RWPE2 (cell line): ENCODE results near the gene NUDCD3.

ENCODE experiments used
- ATAC-seq: fragments of 200-7000 bp; cut with Tn5 transposase; 3 replicates; pipeline ENCODE4 v1.9.1; 2021; ENCODE audit warnings: low read depth
- DNase-seq: peaks from one replicate; pipeline ENCODE4 v3.0.0-alpha.2; 2020; ENCODE audit warnings: low spot score
- H3K27ac ChIP-seq: fragments of 450-650 bp; 2 replicates; pipeline ENCODE4 v1.5.1; 2017; ENCODE audit warnings: mild to moderate bottlenecking; ENCODE audit not compliant: poor library complexity, severe bottlenecking
- H3K27me3 ChIP-seq: fragments of 250-450 bp; sonication (Bioruptor Pico); 2 replicates; pipeline ENCODE4 v1.5.1; 2021; ENCODE audit warnings: mild to moderate bottlenecking, moderate library complexity; ENCODE audit not compliant: insufficient read depth, poor library complexity, severe bottlenecking
- H3K36me3 ChIP-seq: fragments of 250-450 bp; sonication (Bioruptor Pico); 2 replicates; pipeline ENCODE4 v1.5.1; 2020; ENCODE audit warnings: low read depth, mild to moderate bottlenecking, moderate library complexity
- H3K4me1 ChIP-seq: fragments of 250-450 bp; sonication (Bioruptor Pico); 2 replicates; pipeline ENCODE4 v1.5.1; 2021; ENCODE audit warnings: mild to moderate bottlenecking, moderate library complexity; ENCODE audit not compliant: insufficient read depth, poor library complexity, severe bottlenecking
- H3K4me3 ChIP-seq: fragments of 250-450 bp; sonication (Bioruptor Pico); 2 replicates; pipeline ENCODE4 v1.5.1; 2021; ENCODE audit warnings: mild to moderate bottlenecking, moderate library complexity; ENCODE audit not compliant: severe bottlenecking
- H3K9me3 ChIP-seq: fragments of 250-450 bp; sonication (Bioruptor Pico); 2 replicates; pipeline ENCODE4 v1.5.1; 2021; ENCODE audit warnings: mild to moderate bottlenecking, moderate library complexity; ENCODE audit not compliant: severe bottlenecking
- TF ChIP-seq, protein P1 (sequence below): fragments of 450-650 bp; IDR thresholded peaks from one replicate; pipeline ENCODE4 v1.5.1; 2017; ENCODE audit warnings: mild to moderate bottlenecking, moderate library complexity; ENCODE audit not compliant: poor library complexity, severe bottlenecking

The NUDCD3 gene

DNA sequence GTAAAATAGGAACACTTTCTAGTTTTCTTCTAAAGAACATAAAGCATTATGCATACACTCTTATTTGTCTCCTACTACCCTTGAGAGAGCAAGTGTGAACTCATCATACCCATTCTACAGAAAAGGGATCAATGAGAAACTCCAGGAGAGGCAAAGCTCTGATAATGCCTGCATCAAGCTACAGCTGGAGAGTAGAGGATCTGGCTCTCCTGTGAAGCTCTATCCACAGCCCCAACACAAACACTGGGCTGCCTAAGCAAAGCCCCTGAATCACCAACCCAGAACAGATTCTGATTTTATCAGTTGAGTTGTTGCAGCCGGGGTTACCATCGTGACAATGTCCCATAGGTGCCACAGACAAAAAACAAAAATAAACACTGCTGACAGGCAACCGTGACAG is 74.9 kb downstream of the NUDCD3 start:
- Histone ChIP-seq H3K4me1 (peaks cover 23% of the 10 kb centered on the region), H3K4me3 (no peak overlapping the region), H3K9me3 (peaks cover 5% of the 10 kb centered on the region), H3K27me3 (no peaks in the 10 kb centered on the region), H3K27ac (peak overlapping the region; percentile 76), H3K36me3 (peaks cover 35% of the 10 kb centered on the region)
- ATAC-seq (peak; percentile 50; the same call in 2 of the 3 replicates), DNase-seq (no peak)
- TF ChIP-seq, protein P1, sequence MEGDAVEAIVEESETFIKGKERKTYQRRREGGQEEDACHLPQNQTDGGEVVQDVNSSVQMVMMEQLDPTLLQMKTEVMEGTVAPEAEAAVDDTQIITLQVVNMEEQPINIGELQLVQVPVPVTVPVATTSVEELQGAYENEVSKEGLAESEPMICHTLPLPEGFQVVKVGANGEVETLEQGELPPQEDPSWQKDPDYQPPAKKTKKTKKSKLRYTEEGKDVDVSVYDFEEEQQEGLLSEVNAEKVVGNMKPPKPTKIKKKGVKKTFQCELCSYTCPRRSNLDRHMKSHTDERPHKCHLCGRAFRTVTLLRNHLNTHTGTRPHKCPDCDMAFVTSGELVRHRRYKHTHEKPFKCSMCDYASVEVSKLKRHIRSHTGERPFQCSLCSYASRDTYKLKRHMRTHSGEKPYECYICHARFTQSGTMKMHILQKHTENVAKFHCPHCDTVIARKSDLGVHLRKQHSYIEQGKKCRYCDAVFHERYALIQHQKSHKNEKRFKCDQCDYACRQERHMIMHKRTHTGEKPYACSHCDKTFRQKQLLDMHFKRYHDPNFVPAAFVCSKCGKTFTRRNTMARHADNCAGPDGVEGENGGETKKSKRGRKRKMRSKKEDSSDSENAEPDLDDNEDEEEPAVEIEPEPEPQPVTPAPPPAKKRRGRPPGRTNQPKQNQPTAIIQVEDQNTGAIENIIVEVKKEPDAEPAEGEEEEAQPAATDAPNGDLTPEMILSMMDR, result no peak

DNA sequence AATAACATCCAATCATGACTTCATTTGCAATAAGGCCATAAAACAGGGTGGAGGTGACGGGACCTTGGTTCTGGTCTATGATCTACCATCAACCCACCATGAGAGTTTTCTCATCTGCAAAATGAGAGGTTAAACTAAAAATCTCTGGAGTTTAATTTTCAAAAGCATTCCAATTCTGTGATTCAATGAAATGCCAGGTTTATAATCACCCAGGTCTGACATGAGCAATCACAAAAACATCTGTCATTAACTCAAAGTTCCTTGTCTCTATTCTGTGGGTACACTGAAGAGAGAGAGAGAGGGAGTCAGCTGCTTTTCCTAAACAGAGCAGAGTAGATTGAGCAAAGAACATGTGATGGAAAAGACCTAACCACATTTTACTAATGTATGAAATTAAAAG is 75.4 kb downstream of the NUDCD3 start:
- Histone ChIP-seq H3K27me3 (no peaks in the 10 kb centered on the region), H3K9me3 (peaks cover 5% of the 10 kb centered on the region), H3K27ac (peak overlapping the region; percentile 76), H3K36me3 (peaks cover 35% of the 10 kb centered on the region), H3K4me3 (no peak overlapping the region), H3K4me1 (peaks cover 23% of the 10 kb centered on the region)
- DNase-seq (no peak), ATAC-seq (peak; percentile 96)
- TF ChIP-seq, protein P1, result no peak

DNA sequence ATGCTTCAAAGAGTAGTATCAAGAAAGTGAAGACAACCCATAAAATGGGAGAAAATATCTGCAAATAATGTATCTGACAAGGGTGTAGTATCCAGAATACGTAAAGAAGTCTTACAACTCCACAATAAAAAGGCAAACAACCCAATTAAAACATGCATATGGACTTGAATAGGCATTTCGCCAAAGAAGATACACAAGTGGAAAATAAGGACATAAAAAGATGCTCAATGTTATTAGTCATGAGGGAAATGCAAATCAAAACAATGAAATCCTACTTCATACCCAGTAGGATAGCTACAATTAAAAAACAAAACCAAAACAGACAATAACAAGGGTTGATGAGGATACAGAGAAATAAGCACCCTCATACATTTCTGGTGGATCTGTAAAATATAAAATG is 79.2 kb downstream of the NUDCD3 start:
- Histone ChIP-seq H3K36me3 (peaks cover 31% of the 10 kb centered on the region), H3K4me3 (no peak overlapping the region), H3K4me1 (peaks cover 23% of the 10 kb centered on the region), H3K27me3 (no peaks in the 10 kb centered on the region), H3K9me3 (peaks cover 6% of the 10 kb centered on the region), H3K27ac (no peak overlapping the region)
- no peak for ATAC-seq
- no peak for DNase-seq
- TF ChIP-seq, protein P1, result no peak

DNA sequence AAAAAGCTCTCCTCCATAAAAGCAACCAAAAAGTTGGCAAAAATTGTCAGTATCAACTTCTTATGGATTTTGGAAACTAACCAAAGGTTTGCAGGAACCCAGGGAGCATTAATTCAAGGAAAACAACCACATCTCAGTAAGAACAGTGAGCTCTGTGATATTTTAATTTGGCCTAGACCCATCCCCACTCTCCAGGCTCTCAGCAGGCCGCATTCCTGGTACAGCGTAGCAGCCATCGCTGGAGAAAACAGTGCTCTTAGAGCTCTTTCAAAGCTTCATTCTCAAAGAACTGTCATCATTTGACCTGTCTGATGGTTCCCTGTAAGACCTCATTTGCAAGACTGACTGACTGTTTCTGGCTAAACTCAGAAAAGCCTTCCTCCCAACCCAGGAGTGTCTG is 81.9 kb downstream of the NUDCD3 start:
- Histone ChIP-seq H3K27ac (no peak overlapping the region), H3K27me3 (no peaks in the 10 kb centered on the region), H3K4me1 (no peaks in the 10 kb centered on the region), H3K36me3 (peaks cover 37% of the 10 kb centered on the region), H3K9me3 (peaks cover 6% of the 10 kb centered on the region), H3K4me3 (no peak overlapping the region)
- ATAC-seq, result no peak
- no peak for DNase-seq
- TF ChIP-seq, protein P1, result no peak

DNA sequence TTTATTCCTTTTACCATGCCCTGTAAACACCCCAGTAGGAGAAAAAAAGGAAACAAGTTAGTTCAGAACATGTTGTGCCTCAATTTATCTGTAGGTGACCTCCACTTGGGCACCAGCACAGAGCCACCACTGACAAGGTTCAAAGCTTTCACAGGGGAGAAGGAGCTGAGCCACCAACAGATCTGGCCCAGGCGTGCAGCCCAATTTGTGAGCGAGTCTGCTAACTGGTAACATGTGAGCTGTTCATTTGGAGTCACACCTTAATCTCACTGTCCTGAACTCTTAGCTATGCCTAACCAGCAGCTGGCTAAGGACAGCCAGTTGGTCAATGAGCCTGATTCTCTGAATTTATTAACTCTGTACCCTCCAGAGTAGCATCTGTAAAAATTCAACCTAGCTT is 86.7 kb downstream of the NUDCD3 start:
- TF ChIP-seq, protein P1, result no peak
- DNase-seq (no peak), ATAC-seq (no peak)
- no peaks in the 10 kb centered on the region for H3K9me3 ChIP-seq
- H3K4me1 ChIP-seq, result no peaks in the 10 kb centered on the region
- no peak overlapping the region for H3K27ac ChIP-seq
- no peaks in the 10 kb centered on the region for H3K27me3 ChIP-seq
- no peak overlapping the region for H3K4me3 ChIP-seq
- H3K36me3 ChIP-seq, result peaks cover 36% of the 10 kb centered on the region
